ENCODE data around the gene RPS8. TPM values are rescaled to one million over a fixed set of nuclear protein-coding genes. Genes with fewer than 3 reads are reported as not detected.

The RPS8 gene
- total RNA-seq (ENCODE audit: low replicate concordance), result 1,788 and 2,125 TPM in 2 replicates

GRCh38 chr1:44775078-44775929 is at the start of gene RPS8:
Gene RPS8, plus strand, starts transcription at chr1:44775540. Its CDS starts 57 bp downstream, at chr1:44775597.

GRCh38 chr1:44730741-44731512 is 44.4 kb upstream of the RPS8 start, which contains the start of gene RNU5D-1:
Gene RNU5D-1, minus strand, starts transcription at chr1:44731170.

GRCh38 chr1:44739307-44740178 is 35.8 kb upstream of the RPS8 start, which contains the start of gene KIF2C:
Gene KIF2C, plus strand, starts transcription at chr1:44739837. Its CDS starts 96 bp downstream, at chr1:44739933.

GRCh38 chr1:44788120-44788860 is 12.9 kb downstream of the RPS8 start, which contains the start of gene BEST4:
Gene BEST4, minus strand, starts transcription at chr1:44788170. Its CDS starts 465 bp downstream, at chr1:44787705.

GRCh38 chr1:44799770-44800584 is 24.6 kb downstream of the RPS8 start, which contains the start of gene PLK3:
Gene PLK3, plus strand, starts transcription at chr1:44800377. Its CDS starts 87 bp downstream, at chr1:44800464.

GRCh38 chr1:44806704-44807363 is 31.5 kb downstream of the RPS8 start, which contains the start of gene DYNLT4:
Gene DYNLT4, minus strand, starts transcription at chr1:44807351. Its CDS starts 683 bp downstream, at chr1:44806668.

GRCh38 chr1:44808063-44808937 is 33.0 kb downstream of the RPS8 start, which contains the start of gene BTBD19:
Gene BTBD19, plus strand, starts transcription at chr1:44808523. Its CDS starts 298 bp downstream, at chr1:44808821.

Other genes starting within 250 kb of the RPS8 start
- gene TMEM53, start 101.1 kb upstream of the RPS8 start, total RNA-seq (ENCODE audit: low replicate concordance), result 3.4 and 5.0 TPM in 2 replicates
- gene ARMH1, start 100.8 kb upstream of the RPS8 start, total RNA-seq (ENCODE audit: low replicate concordance), result 0.60 and 3.5 TPM in 2 replicates
- gene RNU5D-1, start 44.4 kb upstream of the RPS8 start, total RNA-seq (ENCODE audit: low replicate concordance), result not detected in 2 replicates
- 1.8 and 10.5 TPM in 2 replicates for gene KIF2C, start 35.7 kb upstream of the RPS8 start, total RNA-seq (ENCODE audit: low replicate concordance)
- 0.08 TPM in 1 of 2 replicates, not detected in the other for gene BEST4, start 12.6 kb downstream of the RPS8 start, total RNA-seq (ENCODE audit: low replicate concordance)
- 14.0 and 43.7 TPM in 2 replicates for gene PLK3, start 24.8 kb downstream of the RPS8 start, total RNA-seq (ENCODE audit: low replicate concordance)
- gene DYNLT4, start 31.8 kb downstream of the RPS8 start, total RNA-seq (ENCODE audit: low replicate concordance), result 0.45 TPM in 1 of 2 replicates, not detected in the other
- gene BTBD19, start 33.0 kb downstream of the RPS8 start, total RNA-seq (ENCODE audit: low replicate concordance), result 4.7 and 7.5 TPM in 2 replicates
- 0.38 TPM in 1 of 2 replicates, not detected in the other for gene PTCH2, start 67.7 kb downstream of the RPS8 start, total RNA-seq (ENCODE audit: low replicate concordance)
- 45.2 and 73.2 TPM in 2 replicates for gene EIF2B3, start 211.1 kb downstream of the RPS8 start, total RNA-seq (ENCODE audit: low replicate concordance)
- 17.4 and 25.6 TPM in 2 replicates for gene HECTD3, start 235.8 kb downstream of the RPS8 start, total RNA-seq (ENCODE audit: low replicate concordance)
- gene UROD, start 236.7 kb downstream of the RPS8 start, total RNA-seq (ENCODE audit: low replicate concordance), result 182 and 313 TPM in 2 replicates

Measured in smooth muscle cell of the coronary artery (primary cell).